PFSK-1 (cell line): Measurements from ENCODE around the gene FMC1.

Source experiments
- FOXP2 ChIP-seq: optimal IDR thresholded peaks from 2 replicates; pipeline ENCODE3; 2011; ENCODE audit warnings: borderline replicate concordance, control low read depth, inconsistent platforms; ENCODE audit not compliant: insufficient read depth; ENCODE audit errors: extremely low read length, extremely low read depth
- POLR2AphosphoS5 ChIP-seq: IDR thresholded peaks from 2 replicates; pipeline ENCODE4 v1.6.1; 2012; ENCODE audit warnings: low read depth, mild to moderate bottlenecking, control low read depth, low read length, moderate library complexity
- SIN3A ChIP-seq: IDR thresholded peaks from 2 replicates; pipeline ENCODE4 v1.6.1; 2012; ENCODE audit warnings: mild to moderate bottlenecking, low read length, moderate library complexity, borderline replicate concordance; ENCODE audit not compliant: insufficient read depth
- TAF1 ChIP-seq: IDR thresholded peaks from 2 replicates; pipeline ENCODE4 v1.6.1; 2012; ENCODE audit warnings: low read length, control low read depth, borderline replicate concordance; ENCODE audit not compliant: insufficient read depth
- TF ChIP-seq, protein P1 (sequence below), 2 experiments: IDR thresholded peaks; 2 replicates each; pipeline versions ENCODE4 v1.6.1 to v1.8.0; 2011 to 2012; ENCODE audit warnings: low read depth in 2 of 2, low read length in 2 of 2, control low read depth in 1 of 2, inconsistent platforms in 1 of 2, mild to moderate bottlenecking in 1 of 2, moderate library complexity in 1 of 2; ENCODE audit not compliant: insufficient read depth in 1 of 2

The FMC1 gene

GRCh38 chr7:139340808-139341057 lies 404 bp upstream of the FMC1 start:
- TF ChIP-seq POLR2AphosphoS5: no peak
- TF ChIP-seq TAF1: no peak; the same call in 1 of the 2 replicates
- no peak for TF ChIP-seq FOXP2
- TF ChIP-seq SIN3A: no peak
- TF ChIP-seq, protein P1, sequence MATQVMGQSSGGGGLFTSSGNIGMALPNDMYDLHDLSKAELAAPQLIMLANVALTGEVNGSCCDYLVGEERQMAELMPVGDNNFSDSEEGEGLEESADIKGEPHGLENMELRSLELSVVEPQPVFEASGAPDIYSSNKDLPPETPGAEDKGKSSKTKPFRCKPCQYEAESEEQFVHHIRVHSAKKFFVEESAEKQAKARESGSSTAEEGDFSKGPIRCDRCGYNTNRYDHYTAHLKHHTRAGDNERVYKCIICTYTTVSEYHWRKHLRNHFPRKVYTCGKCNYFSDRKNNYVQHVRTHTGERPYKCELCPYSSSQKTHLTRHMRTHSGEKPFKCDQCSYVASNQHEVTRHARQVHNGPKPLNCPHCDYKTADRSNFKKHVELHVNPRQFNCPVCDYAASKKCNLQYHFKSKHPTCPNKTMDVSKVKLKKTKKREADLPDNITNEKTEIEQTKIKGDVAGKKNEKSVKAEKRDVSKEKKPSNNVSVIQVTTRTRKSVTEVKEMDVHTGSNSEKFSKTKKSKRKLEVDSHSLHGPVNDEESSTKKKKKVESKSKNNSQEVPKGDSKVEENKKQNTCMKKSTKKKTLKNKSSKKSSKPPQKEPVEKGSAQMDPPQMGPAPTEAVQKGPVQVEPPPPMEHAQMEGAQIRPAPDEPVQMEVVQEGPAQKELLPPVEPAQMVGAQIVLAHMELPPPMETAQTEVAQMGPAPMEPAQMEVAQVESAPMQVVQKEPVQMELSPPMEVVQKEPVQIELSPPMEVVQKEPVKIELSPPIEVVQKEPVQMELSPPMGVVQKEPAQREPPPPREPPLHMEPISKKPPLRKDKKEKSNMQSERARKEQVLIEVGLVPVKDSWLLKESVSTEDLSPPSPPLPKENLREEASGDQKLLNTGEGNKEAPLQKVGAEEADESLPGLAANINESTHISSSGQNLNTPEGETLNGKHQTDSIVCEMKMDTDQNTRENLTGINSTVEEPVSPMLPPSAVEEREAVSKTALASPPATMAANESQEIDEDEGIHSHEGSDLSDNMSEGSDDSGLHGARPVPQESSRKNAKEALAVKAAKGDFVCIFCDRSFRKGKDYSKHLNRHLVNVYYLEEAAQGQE (IDR thresholded peaks at IDR 0.05; ENCODE audit: insufficient read depth in 1 of 2, low read depth in 2 of 2, low read length in 2 of 2): no peak

- TF ChIP-seq TAF1: peak; percentile 75; the same call in 1 of the 2 replicates
- TF ChIP-seq, protein P1 (IDR thresholded peaks at IDR 0.05; ENCODE audit: insufficient read depth in 1 of 2, low read depth in 2 of 2, low read length in 2 of 2): no peak
Measured at GRCh38 chr7:139341776-139342226, 664 bp downstream of the FMC1 start.

DNA sequence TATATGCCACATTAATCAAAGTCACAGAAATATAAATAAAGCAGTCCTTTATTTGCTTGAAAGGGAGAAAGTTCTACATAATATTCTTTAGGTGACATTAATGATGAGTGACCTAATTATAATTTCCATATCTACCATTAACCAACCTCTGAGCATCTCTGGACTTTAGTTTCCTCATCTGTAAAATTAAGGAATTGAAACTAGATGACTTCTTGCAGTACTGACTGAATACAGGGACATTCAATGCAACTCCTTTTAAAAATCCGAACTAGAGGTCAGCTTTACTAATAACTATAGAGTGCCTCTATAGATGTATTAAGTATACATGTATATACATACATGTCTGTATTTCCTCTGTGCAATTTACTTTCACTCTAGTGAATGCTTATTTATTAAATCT lies 3.9 kb downstream of the FMC1 start:
- TF ChIP-seq FOXP2 (no peak), SIN3A (no peak), POLR2AphosphoS5 (no peak), TAF1 (no peak)

DNA sequence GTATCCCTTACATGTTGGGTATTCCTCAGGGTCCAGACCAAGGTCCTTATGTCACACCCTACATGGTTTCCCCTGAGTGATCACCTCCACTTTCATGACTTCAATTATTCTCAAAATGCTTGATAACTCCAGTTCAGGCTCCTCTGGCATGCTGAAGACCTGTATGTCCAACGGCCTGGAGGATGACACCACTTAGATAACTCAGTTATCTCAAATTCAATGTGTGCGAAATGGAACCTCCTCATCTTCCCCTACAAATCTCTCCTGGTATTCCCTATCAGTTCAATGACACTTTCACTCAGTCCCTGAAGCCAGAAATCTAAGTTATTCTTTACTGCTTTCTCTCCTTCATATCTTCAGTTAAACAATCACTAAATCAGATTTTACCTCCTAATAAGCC lies 9.9 kb downstream of the FMC1 start:
- TF ChIP-seq POLR2AphosphoS5 (no peak), TAF1 (no peak), FOXP2 (no peak), SIN3A (no peak)
- TF ChIP-seq, protein P1 (IDR thresholded peaks at IDR 0.05; ENCODE audit: insufficient read depth in 1 of 2, low read depth in 2 of 2, low read length in 2 of 2): no peak

DNA sequence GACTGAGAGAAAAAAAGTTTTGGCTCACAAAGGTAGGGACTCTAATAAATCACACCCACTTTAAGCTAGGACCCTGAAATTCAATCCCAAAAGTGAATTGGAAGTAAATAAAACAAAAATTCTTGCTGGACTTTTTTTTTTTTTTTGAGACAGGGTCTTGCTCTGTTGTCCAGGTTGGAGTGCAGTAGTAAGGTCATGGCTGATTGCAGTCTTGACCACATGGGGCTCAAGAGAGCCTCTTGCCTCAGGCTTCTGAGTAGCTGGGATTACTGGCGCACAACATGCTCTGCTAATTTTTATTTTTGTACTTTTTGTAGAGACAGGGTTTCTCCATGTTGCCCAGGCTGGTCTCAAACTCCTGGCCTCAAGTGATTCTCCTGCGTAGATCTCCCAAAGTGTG lies 13.6 kb downstream of the FMC1 start:
- TF ChIP-seq FOXP2 (no peak), POLR2AphosphoS5 (no peak), TAF1 (no peak)

DNA sequence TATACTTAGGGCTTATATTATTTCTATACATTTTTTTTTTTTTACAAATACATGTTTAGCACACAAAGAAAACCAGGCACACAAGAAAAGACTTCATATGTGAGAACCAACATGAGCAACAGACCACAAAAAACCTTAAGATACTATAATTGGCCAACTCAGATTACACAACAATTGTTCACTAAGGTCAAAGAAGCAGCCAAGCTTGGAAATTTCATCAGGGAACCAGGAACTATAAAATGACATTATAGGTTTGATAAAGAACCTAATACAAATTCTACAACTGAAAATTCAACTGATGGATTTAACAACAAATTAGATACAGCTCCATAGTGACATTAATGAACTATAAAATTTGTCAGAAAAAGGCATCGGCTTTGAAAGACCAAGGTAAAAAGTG lies 14.2 kb downstream of the FMC1 start:
- TF ChIP-seq FOXP2: no peak
- TF ChIP-seq SIN3A: no peak
- no peak for TF ChIP-seq POLR2AphosphoS5
- TF ChIP-seq, protein P1 (IDR thresholded peaks at IDR 0.05; ENCODE audit: insufficient read depth in 1 of 2, low read depth in 2 of 2, low read length in 2 of 2): no peak
- TF ChIP-seq TAF1: no peak
